PC-9 (cell line): ENCODE data around the gene RUNX2. TPM values are rescaled to one million over a fixed set of nuclear protein-coding genes. Genes with fewer than 3 reads are reported as not detected.

Experiments
- BruUV-seq: library from RNA; stranded (reverse); fragments of 400-500 nt; replicated peaks from 2 replicates; lab custom pipeline; 2021; lab: Mats Ljungman, UMichigan
- CTCF ChIA-PET: fragments of 300-600 bp; sonication (Branson Sonifier 250); formaldehyde crosslinking; loops from one replicate; lab custom pipeline; 2022; ENCODE audit warnings: antibody characterized with exemption; lab: Charles Lee
- POLR2A ChIA-PET: fragments of 300-600 bp; sonication (Branson Sonifier 250); formaldehyde crosslinking; loops from one replicate; lab custom pipeline; 2022; ENCODE audit warnings: antibody characterized with exemption; ENCODE audit not compliant: unreplicated experiment; lab: Charles Lee
- DNase-seq, 2 experiments: peaks; one replicate each; pipeline versions ENCODE4 v3.0.0 to v3.0.0-alpha.2; 2015 to 2022; ENCODE audit warnings: mixed read lengths in 1 of 2
- H2AFZ ChIP-seq: fragments of 200-600 bp; sonication (generic); 2 replicates; pipeline ENCODE4 v1.8.1; 2017; ENCODE audit warnings: antibody characterized with exemption
- H3F3A ChIP-seq: fragments of 200-600 bp; sonication (generic); 2 replicates; pipeline ENCODE4 v1.8.1; 2017; ENCODE audit warnings: antibody characterized with exemption, mild to moderate bottlenecking, low read depth; ENCODE audit not compliant: insufficient read depth
- H3K27ac ChIP-seq: fragments of 200-600 bp; sonication (generic); 2 replicates; pipeline ENCODE4 v1.6.1; 2016; ENCODE audit warnings: mixed run types
- H3K27me3 ChIP-seq: fragments of 200-600 bp; sonication (generic); 2 replicates; pipeline ENCODE4 v1.6.1; 2016; ENCODE audit warnings: low read depth, mixed run types; ENCODE audit not compliant: insufficient read depth
- H3K36me3 ChIP-seq: fragments of 200-600 bp; sonication (generic); 2 replicates; pipeline ENCODE4 v1.6.1; 2016; ENCODE audit warnings: low read depth, mixed run types
- H3K4me1 ChIP-seq: fragments of 200-600 bp; sonication (generic); replicated peaks from 2 replicates; pipeline ENCODE4 v1.6.1; 2016; ENCODE audit warnings: mixed run types; ENCODE audit not compliant: insufficient read depth
- H3K4me2 ChIP-seq: fragments of 200-600 bp; sonication (generic); 2 replicates; pipeline ENCODE4 v1.6.1; 2017; ENCODE audit warnings: mixed run types
- H3K4me3 ChIP-seq: fragments of 200-600 bp; sonication (generic); 2 replicates; pipeline ENCODE4 v1.6.1; 2016; ENCODE audit warnings: mixed run types
- H3K79me2 ChIP-seq: fragments of 200-600 bp; sonication (generic); 2 replicates; pipeline ENCODE4 v1.6.1; 2017; ENCODE audit warnings: low read depth, mixed run types
- H3K9me2 ChIP-seq: fragments of 200-600 bp; sonication (generic); 2 replicates; pipeline ENCODE4 v1.8.1; 2017; ENCODE audit warnings: mild to moderate bottlenecking; ENCODE audit not compliant: insufficient read depth
- H3K9me3 ChIP-seq: fragments of 200-600 bp; sonication (generic); 2 replicates; pipeline ENCODE4 v1.8.1; 2016; ENCODE audit warnings: low read depth; ENCODE audit not compliant: insufficient read depth
- H4K20me1 ChIP-seq: fragments of 200-600 bp; sonication (generic); 2 replicates; pipeline ENCODE4 v1.8.1; 2017; ENCODE audit not compliant: insufficient read depth
- CTCF ChIP-seq: fragments of 200-600 bp; sonication (generic); conservative IDR thresholded peaks from 2 replicates; pipeline ENCODE4 v1.6.1; 2017; ENCODE audit warnings: mixed run types, antibody characterized with exemption, mild to moderate bottlenecking, moderate library complexity
- EZH2 ChIP-seq: fragments of 200-600 bp; sonication (generic); IDR thresholded peaks from 2 replicates; pipeline ENCODE4 v1.8.0; 2017; ENCODE audit warnings: antibody characterized with exemption, low read depth
- intact Hi-C: fragments of 100-400 bp; cut with micrococcal nuclease; formaldehyde crosslinking; loops from one replicate; pipeline ENCODE4 v1.10.0; 2022; ENCODE audit not compliant: unreplicated experiment
- total RNA-seq: library from RNA; stranded (reverse); gene quantifications from 2 replicates; pipeline ENCODE4 v1.2.3, GENCODE V29; 2021

The RUNX2 gene
- total RNA-seq, 1 experiment from 2014 or later, result 12.5 TPM

GRCh38 chr6:45535933-45536332 lies 207.8 kb downstream of the RUNX2 start:
- no peak overlapping the region for H2AFZ ChIP-seq
- no peaks in the 10 kb centered on the region for H3K79me2 ChIP-seq
- H3K4me3 ChIP-seq, result no peak overlapping the region
- no peak for DNase-seq
- no peaks in the 10 kb centered on the region for H3K27me3 ChIP-seq
- POLR2A ChIA-PET, result no interaction called here
- H3K4me1 ChIP-seq, result no peaks in the 10 kb centered on the region
- CTCF ChIA-PET, result no interaction called here
- intact Hi-C loops, result no loop called here
- H3K27ac ChIP-seq, result no peak overlapping the region
- H4K20me1 ChIP-seq, result no peaks in the 10 kb centered on the region
- H3K9me3 ChIP-seq, result no peaks in the 10 kb centered on the region
- H3F3A ChIP-seq, result no peaks in the 10 kb centered on the region
- no peaks in the 10 kb centered on the region for H3K9me2 ChIP-seq
- no TSS peak for BruUV-seq
- TF ChIP-seq CTCF (no peak), EZH2 (no peak)
- H3K36me3 ChIP-seq, result no peaks in the 10 kb centered on the region
- H3K4me2 ChIP-seq, result no peak overlapping the region

GRCh38 chr6:45537539-45537938 lies 209.4 kb downstream of the RUNX2 start:
- no TSS peak for BruUV-seq
- Histone ChIP-seq H2AFZ (no peak overlapping the region), H3K9me2 (no peaks in the 10 kb centered on the region), H3K79me2 (no peaks in the 10 kb centered on the region), H3K4me2 (no peak overlapping the region), H3K4me3 (no peak overlapping the region), H3F3A (no peaks in the 10 kb centered on the region), H3K27me3 (no peaks in the 10 kb centered on the region), H4K20me1 (no peaks in the 10 kb centered on the region), H3K27ac (no peak overlapping the region), H3K4me1 (no peaks in the 10 kb centered on the region), H3K9me3 (no peaks in the 10 kb centered on the region), H3K36me3 (no peaks in the 10 kb centered on the region)
- POLR2A ChIA-PET, result interaction anchor here (0.7 kb wide), 1 partner anchor 326 kb away, joined by 4 read pairs; no protein-coding TSS in a partner anchor
- DNase-seq, result no peak
- TF ChIP-seq EZH2 (no peak), CTCF (no peak)
- CTCF ChIA-PET, result no interaction called here
- intact Hi-C loops, result no loop called here

- Histone ChIP-seq H4K20me1 (no peaks in the 10 kb centered on the region), H3F3A (no peaks in the 10 kb centered on the region), H3K4me3 (no peak overlapping the region), H3K36me3 (no peaks in the 10 kb centered on the region), H3K27ac (no peak overlapping the region), H2AFZ (no peak overlapping the region), H3K9me2 (no peaks in the 10 kb centered on the region), H3K4me1 (no peaks in the 10 kb centered on the region), H3K27me3 (no peaks in the 10 kb centered on the region), H3K9me3 (no peaks in the 10 kb centered on the region), H3K4me2 (no peak overlapping the region), H3K79me2 (no peaks in the 10 kb centered on the region)
- ChIA-PET POLR2A (no interaction called here), CTCF (interaction anchor here (0.7 kb wide), 1 partner anchor 908 kb away, joined by 3 read pairs; no protein-coding TSS in a partner anchor)
- TF ChIP-seq CTCF (no peak), EZH2 (no peak)
- no peak for DNase-seq
- intact Hi-C loops, result no loop called here
- BruUV-seq, result no TSS peak
These were observed 210.8 kb downstream of the RUNX2 start for GRCh38 chr6:45538641-45539547.
